ENCODE measurements around the gene HSD17B4.
"Not testable (repeated sequence)": the region's sequence is repeated elsewhere in the genome, so short reads cannot be mapped to it uniquely, and the experiment has no call there.

HSD17B4 gene

GRCh38 chr5:119483155-119483554, 30.9 kb downstream of the HSD17B4 start:
- DNase-seq, result no peak

- DNase-seq, result no peak
These were observed 32.6 kb downstream of the HSD17B4 start for GRCh38 chr5:119484884-119485283.

GRCh38 chr5:119501671-119502179, 49.4 kb downstream of the HSD17B4 start:
- no peak for DNase-seq

- not testable (repeated sequence) for DNase-seq
These were observed 51.6 kb downstream of the HSD17B4 start for GRCh38 chr5:119503939-119504338.

- DNase-seq, result peak; percentile 8
These were observed 60.0 kb downstream of the HSD17B4 start for GRCh38 chr5:119512277-119512676.

GRCh38 chr5:119515192-119515591, 62.9 kb downstream of the HSD17B4 start:
- DNase-seq, result no peak

- DNase-seq, result not testable (repeated sequence)
These were observed 64.8 kb downstream of the HSD17B4 start for GRCh38 chr5:119517115-119517514.

GRCh38 chr5:119521232-119521631, 68.9 kb downstream of the HSD17B4 start:
- no peak for DNase-seq

GRCh38 chr5:119522841-119523240, 70.5 kb downstream of the HSD17B4 start:
- no peak for DNase-seq

GRCh38 chr5:119524485-119524884, 72.2 kb downstream of the HSD17B4 start:
- DNase-seq, result no peak

GRCh38 chr5:119527351-119527750, 75.1 kb downstream of the HSD17B4 start:
- no peak for DNase-seq

GRCh38 chr5:119529811-119530210, 77.5 kb downstream of the HSD17B4 start:
- DNase-seq, result no peak

- DNase-seq, result peak; percentile 50
These were observed 80.3 kb downstream of the HSD17B4 start for GRCh38 chr5:119532637-119533036.

GRCh38 chr5:119537704-119538103, 85.4 kb downstream of the HSD17B4 start:
- DNase-seq, result no peak

GRCh38 chr5:119541716-119542115, 89.4 kb downstream of the HSD17B4 start:
- no peak for DNase-seq

- DNase-seq, result no peak
These were observed 99.5 kb downstream of the HSD17B4 start for GRCh38 chr5:119551819-119552218.

- DNase-seq, result no peak
These were observed 102.3 kb downstream of the HSD17B4 start for GRCh38 chr5:119554597-119554996.

GRCh38 chr5:119570910-119571309, 118.6 kb downstream of the HSD17B4 start:
- no peak for DNase-seq

GRCh38 chr5:119578937-119579336, 126.6 kb downstream of the HSD17B4 start:
- DNase-seq, result peak; percentile 84

GRCh38 chr5:119582987-119583386, 130.7 kb downstream of the HSD17B4 start:
- DNase-seq, result no peak

GRCh38 chr5:119583684-119584083, 131.4 kb downstream of the HSD17B4 start:
- no peak for DNase-seq
